OCI-LY1 (cell line): Measurements from ENCODE around the gene UMAD1.

ENCODE experiments used
- CTCF ChIP-seq: fragments of 200-600 bp; sonication (generic), shearing (Covaris generic); IDR thresholded peaks from 2 replicates; pipeline ENCODE4 v1.5.1; 2017; ENCODE audit warnings: mild to moderate bottlenecking, antibody characterized with exemption, low read length, moderate library complexity, mixed read lengths
- EZH2 ChIP-seq: fragments of 200-600 bp; sonication (generic), shearing (Covaris generic); IDR thresholded peaks from 2 replicates; pipeline ENCODE4 v1.8.0; 2017; ENCODE audit warnings: borderline replicate concordance, mixed run types, mild to moderate bottlenecking, antibody characterized with exemption, low read length, moderate library complexity, mixed read lengths

GRCh38 chr7:7698930-7699329 is 58.4 kb downstream of the UMAD1 start:
- TF ChIP-seq CTCF, result no peak
- TF ChIP-seq EZH2, result no peak
